Measurements from ENCODE around the gene KCNK16.

DNA sequence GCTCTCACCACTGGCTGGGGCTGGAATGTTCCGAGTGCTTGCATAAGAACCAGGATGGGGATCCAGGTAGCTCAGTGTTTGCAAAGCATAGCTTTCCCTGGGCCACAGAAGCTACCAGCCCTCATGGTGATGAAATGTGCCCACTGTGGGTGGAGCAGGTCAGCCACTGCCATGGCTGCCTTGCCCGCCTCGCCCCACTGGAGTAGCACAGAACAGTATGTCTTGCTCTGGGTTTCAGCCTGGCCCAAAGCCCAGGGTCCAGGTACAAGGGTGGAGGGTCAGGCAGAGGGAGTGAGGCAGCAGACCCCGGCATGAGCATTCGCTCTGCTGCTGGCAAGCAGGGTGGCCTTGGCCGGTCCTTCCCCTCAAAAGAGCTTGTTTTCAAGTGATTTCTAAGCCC lies 43.0 kb downstream of the KCNK16 start:
- TF ChIP-seq, protein P1, sequence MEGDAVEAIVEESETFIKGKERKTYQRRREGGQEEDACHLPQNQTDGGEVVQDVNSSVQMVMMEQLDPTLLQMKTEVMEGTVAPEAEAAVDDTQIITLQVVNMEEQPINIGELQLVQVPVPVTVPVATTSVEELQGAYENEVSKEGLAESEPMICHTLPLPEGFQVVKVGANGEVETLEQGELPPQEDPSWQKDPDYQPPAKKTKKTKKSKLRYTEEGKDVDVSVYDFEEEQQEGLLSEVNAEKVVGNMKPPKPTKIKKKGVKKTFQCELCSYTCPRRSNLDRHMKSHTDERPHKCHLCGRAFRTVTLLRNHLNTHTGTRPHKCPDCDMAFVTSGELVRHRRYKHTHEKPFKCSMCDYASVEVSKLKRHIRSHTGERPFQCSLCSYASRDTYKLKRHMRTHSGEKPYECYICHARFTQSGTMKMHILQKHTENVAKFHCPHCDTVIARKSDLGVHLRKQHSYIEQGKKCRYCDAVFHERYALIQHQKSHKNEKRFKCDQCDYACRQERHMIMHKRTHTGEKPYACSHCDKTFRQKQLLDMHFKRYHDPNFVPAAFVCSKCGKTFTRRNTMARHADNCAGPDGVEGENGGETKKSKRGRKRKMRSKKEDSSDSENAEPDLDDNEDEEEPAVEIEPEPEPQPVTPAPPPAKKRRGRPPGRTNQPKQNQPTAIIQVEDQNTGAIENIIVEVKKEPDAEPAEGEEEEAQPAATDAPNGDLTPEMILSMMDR (IDR thresholded peaks at IDR 0.05) = no peak
- TF ChIP-seq EP300 (IDR thresholded peaks at IDR 0.05) = no peak
